GM10248 (cell line): ENCODE results near the gene ABHD6.

Experiments
- CTCF ChIA-PET: fragments of 300-600 bp; sonication (Branson Sonifier 250); formaldehyde crosslinking; extraction: SDS; loops from one replicate; lab custom pipeline; 2021; ENCODE audit warnings: antibody characterized with exemption; lab: Yijun Ruan, JAX
- POLR2A ChIA-PET: fragments of 350-650 bp; sonication (Branson Sonifier 250); formaldehyde crosslinking; extraction: SDS; loops from one replicate; lab custom pipeline; 2020; ENCODE audit warnings: antibody characterized with exemption; lab: Yijun Ruan, JAX
- DNase-seq: peaks from one replicate; pipeline ENCODE4 v3.0.0; 2012; ENCODE audit errors: extremely low spot score
- CTCF ChIP-seq: IDR thresholded peaks from 2 replicates; pipeline ENCODE4 v1.5.1; 2012; ENCODE audit warnings: mild to moderate bottlenecking, low read depth; ENCODE audit errors: extremely low read depth, missing control alignments, control extremely low read depth

Gene ABHD6

GRCh38 chr3:58331593-58332152, 94.1 kb downstream of the ABHD6 start:
- ChIA-PET CTCF (interaction anchor here (0.7 to 11.5 kb wide), 6 partner anchors 10 to 160 kb away, joined by 3 to 101 read pairs (median 7); partner anchors contain the start of genes HTD2, KCTD6 and RPP14), POLR2A (no interaction called here)
- TF ChIP-seq CTCF: no peak
- no peak for DNase-seq

- peak; percentile 41 for TF ChIP-seq CTCF
- DNase-seq: peak; percentile 84
- ChIA-PET CTCF (interaction anchor here (0.7 to 11.5 kb wide), 13 partner anchors 11 to 161 kb away, joined by 3 to 101 read pairs (median 7); partner anchors contain the start of genes HTD2, KCTD6 and RPP14), POLR2A (no interaction called here)
Measured at GRCh38 chr3:58332575-58333188, 95.1 kb downstream of the ABHD6 start, which contains the start of gene PXK. TSS of gene PXK (plus strand) at chr3:58332892. CDS start at chr3:58332989, 97 bp downstream.

GRCh38 chr3:58333206-58334012, 95.8 kb downstream of the ABHD6 start:
- ChIA-PET CTCF (interaction anchor here (1.0 to 11.5 kb wide), 18 partner anchors 10 to 160 kb away, joined by 3 to 101 read pairs (median 6); partner anchors contain the start of genes HTD2 and RPP14), POLR2A (no interaction called here)
- TF ChIP-seq CTCF: peak; percentile 40
- DNase-seq: peak; percentile 68

GRCh38 chr3:58334013-58334321, 96.4 kb downstream of the ABHD6 start:
- POLR2A ChIA-PET: no interaction called here
- CTCF ChIA-PET: interaction anchor here (0.6 to 11.5 kb wide), 17 partner anchors 8 to 292 kb away, joined by 3 to 101 read pairs (median 6); partner anchors contain the start of genes HTD2 and RPP14
- DNase-seq: no peak
- TF ChIP-seq CTCF: no peak

- no peak for TF ChIP-seq CTCF
- ChIA-PET CTCF (interaction anchor here (0.6 to 11.5 kb wide), 18 partner anchors 9 to 291 kb away, joined by 3 to 101 read pairs (median 6); partner anchors contain the start of genes HTD2 and RPP14), POLR2A (no interaction called here)
- DNase-seq: no peak
Measured at GRCh38 chr3:58334506-58334884, 96.9 kb downstream of the ABHD6 start.

GRCh38 chr3:58335652-58335947, 98.0 kb downstream of the ABHD6 start:
- DNase-seq: no peak
- ChIA-PET POLR2A (interaction anchor here (0.6 to 0.8 kb wide), 2 partner anchors 17 to 20 kb away, joined by 3 to 5 read pairs; no protein-coding TSS in a partner anchor), CTCF (interaction anchor here (0.7 to 11.5 kb wide), 10 partner anchors 10 to 80 kb away, joined by 3 to 101 read pairs (median 10); partner anchors contain the start of genes HTD2 and RPP14)
- no peak for TF ChIP-seq CTCF
